ENCODE data around the gene HOMER2. TPM values are rescaled to one million over a fixed set of nuclear protein-coding genes. Genes with fewer than 3 reads are reported as not detected.
A peak's percentile ranks its signal among the peaks of the same experiment; 100 is the strongest.

HOMER2 gene
- total and polyA plus RNA-seq, 11 donors: 15.2 to 60.5 (median 36.9) TPM

- intact Hi-C loops (cut with DNase I): loop anchor here in 2 of 10 donors (5.0 to 10.0 kb wide), 2 partner anchors 126 to 128 kb away; partner anchors contain the start of gene RAMAC (in 2 of the 2)
Observed at GRCh38 chr15:82858932-82859331, 93.6 kb downstream of the HOMER2 start.

GRCh38 chr15:82856397-82857170 is 95.9 kb downstream of the HOMER2 start:
- TF ChIP-seq CTCF (IDR thresholded peaks at IDR 0.05) (no peak), POLR2A (IDR thresholded peaks at IDR 0.05) (no peak)
- DNase-seq (no peak), ATAC-seq (no peak)
- H3K27me3 ChIP-seq: no peaks in the 10 kb centered on the region
- peak overlapping the region in 3 of 12 donors; percentile 27 to 46 (median 42) for H3K27ac ChIP-seq
- intact Hi-C loops (cut with DNase I): loop anchor here in 2 of 10 donors (5.0 to 10.0 kb wide), 2 partner anchors 128 to 131 kb away; partner anchors contain the start of gene RAMAC (in 2 of the 2)
- peaks cover 0 to 3% (median 0%) of the 10 kb centered on the region in 9 donors for H3K36me3 ChIP-seq
- WGBS, 4 donors: 89 to 97% (median 93%) methylated on average over 10 of the region's 10 CpGs
- peaks cover 0 to 10% (median 0%) of the 10 kb centered on the region in 12 donors for H3K4me1 ChIP-seq
- H3K4me3 ChIP-seq: no peak overlapping the region
- H3K9me3 ChIP-seq: no peaks in the 10 kb centered on the region

More at GRCh38 chr15:82858932-82859331, 93.6 kb downstream of the HOMER2 start:
- Histone ChIP-seq H3K4me1 (peaks cover 0 to 10% (median 0%) of the 10 kb centered on the region in 12 donors), H3K4me3 (no peak overlapping the region), H3K27me3 (no peaks in the 10 kb centered on the region), H3K27ac (no peak overlapping the region), H3K9me3 (no peaks in the 10 kb centered on the region), H3K36me3 (peaks cover 0 to 3% (median 0%) of the 10 kb centered on the region in 9 donors)
- 91 to 96% (median 92%) methylated on average over 11 of the region's 11 CpGs for WGBS, 4 donors
- ATAC-seq (no peak), DNase-seq (no peak)
- TF ChIP-seq POLR2A (IDR thresholded peaks at IDR 0.05) (no peak), CTCF (IDR thresholded peaks at IDR 0.05) (no peak)

- TF ChIP-seq CTCF (IDR thresholded peaks at IDR 0.05) (no peak), POLR2A (IDR thresholded peaks at IDR 0.05) (no peak)
- WGBS, 4 donors: 76 to 80% (median 78%) methylated on average over 17 of the region's 17 CpGs
- ATAC-seq: peak in 2 of 4 donors; percentile 26 to 71
- intact Hi-C loops (cut with DNase I): loop anchor here in 2 of 10 donors (5.0 to 10.0 kb wide), 2 partner anchors 129 to 132 kb away; partner anchors contain the start of gene RAMAC (in 2 of the 2)
- peak overlapping the region in 9 of 12 donors; percentile 13 to 63 (median 44) for H3K27ac ChIP-seq
- H3K4me1 ChIP-seq: peaks cover 0 to 10% (median 0%) of the 10 kb centered on the region in 12 donors
- H3K4me3 ChIP-seq: no peak overlapping the region
- no peaks in the 10 kb centered on the region for H3K27me3 ChIP-seq
- no peaks in the 10 kb centered on the region for H3K9me3 ChIP-seq
- no peak for DNase-seq
- peaks cover 0 to 10% (median 0%) of the 10 kb centered on the region in 9 donors for H3K36me3 ChIP-seq
Observed at GRCh38 chr15:82855286-82856100, 97.0 kb downstream of the HOMER2 start.
